IMR-90 (cell line): Measurements from ENCODE around the gene DUS3L. TPM values are rescaled to one million over a fixed set of nuclear protein-coding genes. Genes with fewer than 3 reads are reported as not detected.

Source experiments
- ATAC-seq: fragments of 200-7000 bp; cut with Tn5 transposase; 2 replicates; pipeline ENCODE4 v1.9.1; 2020; ENCODE audit warnings: low read depth, mild to moderate bottlenecking, moderate library complexity
- BruUV-seq: library from RNA; stranded (reverse); fragments of 400-500 nt; replicated peaks from 2 replicates; lab custom pipeline; 2021; lab: Mats Ljungman, UMichigan
- CTCF ChIA-PET: fragments of 300-600 bp; formaldehyde crosslinking; extraction: SDS; loops from one replicate; lab custom pipeline; 2021; ENCODE audit warnings: antibody characterized with exemption; lab: Yijun Ruan, JAX
- POLR2A ChIA-PET: fragments of 300-600 bp; sonication (Branson Sonifier 250); formaldehyde crosslinking; loops from one replicate; lab custom pipeline; 2022; ENCODE audit warnings: antibody characterized with exemption; ENCODE audit not compliant: unreplicated experiment; lab: Charles Lee
- DNase-seq: peaks from one replicate; pipeline ENCODE4 v3.0.0; 2013
- H2AFZ ChIP-seq: replicated peaks from 2 replicates; pipeline ENCODE3; 2013; ENCODE audit warnings: low read length, mild to moderate bottlenecking; ENCODE audit not compliant: poor library complexity
- H2AK5ac ChIP-seq: 2 replicates; pipeline ENCODE4 v1.6.1; 2013; ENCODE audit warnings: low read depth, low read length, inconsistent platforms
- H2AK9ac ChIP-seq: replicated peaks from 2 replicates; pipeline ENCODE3; 2013; ENCODE audit warnings: mild to moderate bottlenecking, low read depth, low read length, moderate library complexity; ENCODE audit not compliant: poor library complexity
- H2BK120ac ChIP-seq: 2 replicates; pipeline ENCODE4 v1.6.1; 2013; ENCODE audit warnings: low read depth, low read length, inconsistent platforms
- H2BK15ac ChIP-seq: 3 replicates; pipeline ENCODE4 v1.6.1; 2013; ENCODE audit warnings: low read depth, low read length, inconsistent platforms
- H2BK20ac ChIP-seq: 2 replicates; pipeline ENCODE4 v1.6.1; 2013; ENCODE audit warnings: low read depth, mild to moderate bottlenecking, inconsistent platforms, low read length, moderate library complexity
- H2BK5ac ChIP-seq: 2 replicates; pipeline ENCODE4 v1.6.1; 2013; ENCODE audit warnings: mild to moderate bottlenecking, low read depth, low read length, inconsistent platforms; ENCODE audit not compliant: poor library complexity, severe bottlenecking
- H3K14ac ChIP-seq: replicated peaks from 2 replicates; pipeline ENCODE4 v1.6.1; 2013; ENCODE audit warnings: low read depth, low read length, inconsistent platforms
- H3K18ac ChIP-seq: 2 replicates; pipeline ENCODE4 v1.6.1; 2013; ENCODE audit warnings: low read depth, low read length, control low read depth
- H3K23ac ChIP-seq: 2 replicates; pipeline ENCODE4 v1.6.1; 2013; ENCODE audit warnings: low read depth, low read length, inconsistent platforms
- H3K27ac ChIP-seq: 2 replicates; pipeline ENCODE4 v1.5.1; 2013; ENCODE audit warnings: mild to moderate bottlenecking, control low read depth, low read length; ENCODE audit not compliant: insufficient read depth
- H3K27me3 ChIP-seq: 2 replicates; pipeline ENCODE4 v1.6.1; 2013; ENCODE audit warnings: low read length; ENCODE audit not compliant: control insufficient read depth, insufficient read depth
- H3K36me3 ChIP-seq: 2 replicates; pipeline ENCODE4 v1.6.1; 2013; ENCODE audit warnings: low read length, mixed read lengths; ENCODE audit not compliant: control insufficient read depth, insufficient read depth
- H3K4ac ChIP-seq: 2 replicates; pipeline ENCODE4 v1.6.1; 2013; ENCODE audit warnings: low read depth, low read length, inconsistent platforms
- H3K4me1 ChIP-seq: 2 replicates; pipeline ENCODE4 v1.6.1; 2013; ENCODE audit warnings: low read length, mixed read lengths; ENCODE audit not compliant: control insufficient read depth, insufficient read depth
- H3K4me2 ChIP-seq: 2 replicates; pipeline ENCODE4 v1.6.1; 2013; ENCODE audit warnings: low read depth, mild to moderate bottlenecking, control low read depth, low read length, moderate library complexity
- H3K4me3 ChIP-seq: 2 replicates; pipeline ENCODE4 v1.5.1; 2013; ENCODE audit warnings: low read depth, mild to moderate bottlenecking, control low read depth, low read length, moderate library complexity; ENCODE audit not compliant: insufficient read depth
- H3K56ac ChIP-seq: 2 replicates; pipeline ENCODE4 v1.6.1; 2013; ENCODE audit warnings: low read length, inconsistent platforms; ENCODE audit not compliant: insufficient read depth; ENCODE audit errors: extremely low read depth
- H3K79me1 ChIP-seq, 2 experiments: 2 replicates each; pipeline ENCODE4 v1.6.1; 2013; ENCODE audit warnings: low read length in 2 of 2, inconsistent platforms in 1 of 2, low read depth in 1 of 2
- H3K9ac ChIP-seq: 2 replicates; pipeline ENCODE4 v1.6.1; 2013; ENCODE audit warnings: low read depth, low read length, control low read depth
- H3K9me1 ChIP-seq: 2 replicates; pipeline ENCODE4 v1.6.1; 2013; ENCODE audit warnings: low read length, inconsistent platforms; ENCODE audit not compliant: insufficient read depth
- H3K9me3 ChIP-seq: 2 replicates; pipeline ENCODE4 v1.6.1; 2013; ENCODE audit warnings: low read length; ENCODE audit not compliant: control insufficient read depth, insufficient read depth
- H4K20me1 ChIP-seq: 2 replicates; pipeline ENCODE4 v1.6.1; 2013; ENCODE audit warnings: low read length, inconsistent platforms; ENCODE audit not compliant: insufficient read depth
- H4K5ac ChIP-seq: 2 replicates; pipeline ENCODE4 v1.6.1; 2013; ENCODE audit warnings: mild to moderate bottlenecking, low read depth, low read length, control low read depth
- H4K8ac ChIP-seq, 2 experiments: 2 replicates each; pipeline ENCODE4 v1.6.1; 2013; ENCODE audit warnings: low read depth in 2 of 2, low read length in 2 of 2, control low read depth in 1 of 2, inconsistent platforms in 1 of 2
- H4K91ac ChIP-seq: 2 replicates; pipeline ENCODE4 v1.6.1; 2013; ENCODE audit warnings: low read depth, low read length, inconsistent platforms; ENCODE audit not compliant: insufficient read depth
- BHLHE40 ChIP-seq: fragments of 150-350 bp; IDR thresholded peaks from 2 replicates; pipeline ENCODE4 v1.6.1; 2016; ENCODE audit warnings: mild to moderate bottlenecking, low read depth, low read length
- CEBPB ChIP-seq: IDR thresholded peaks from 2 replicates; pipeline ENCODE4 v1.6.1; 2012; ENCODE audit warnings: low read depth, low read length, improper control_type of control experiment
- CHD1 ChIP-seq: IDR thresholded peaks from 2 replicates; pipeline ENCODE4 v1.6.1; 2012; ENCODE audit warnings: low read depth, low read length, improper control_type of control experiment
- CTCF ChIP-seq: conservative IDR thresholded peaks from 2 replicates; pipeline ENCODE4 v1.5.1; 2012; ENCODE audit warnings: mild to moderate bottlenecking, low read depth, low read length, improper control_type of control experiment
- ELK1 ChIP-seq: fragments of 150-350 bp; IDR thresholded peaks from 2 replicates; pipeline ENCODE4 v1.6.1; 2016; ENCODE audit warnings: low read depth, mild to moderate bottlenecking, low read length, moderate library complexity, borderline replicate concordance
- FOS ChIP-seq: fragments of 150-350 bp; IDR thresholded peaks from 2 replicates; pipeline ENCODE4 v1.6.1; 2016; ENCODE audit warnings: low read depth, low read length
- MAFK ChIP-seq: IDR thresholded peaks from 2 replicates; pipeline ENCODE4 v1.6.1; 2012; ENCODE audit warnings: low read depth, low read length, improper control_type of control experiment
- MAZ ChIP-seq: IDR thresholded peaks from 2 replicates; pipeline ENCODE4 v1.6.1; 2012; ENCODE audit warnings: low read depth, mild to moderate bottlenecking, low read length, improper control_type of control experiment, moderate library complexity, borderline replicate concordance
- MXI1 ChIP-seq: IDR thresholded peaks from 2 replicates; pipeline ENCODE4 v1.6.1; 2012; ENCODE audit warnings: low read depth, mild to moderate bottlenecking, low read length, moderate library complexity, borderline replicate concordance
- NFE2L2 ChIP-seq: fragments of 150-350 bp; IDR thresholded peaks from 2 replicates; pipeline ENCODE4 v1.6.1; 2016; ENCODE audit warnings: low read depth, mild to moderate bottlenecking, low read length
- POLR2A ChIP-seq: IDR thresholded peaks from 2 replicates; pipeline ENCODE4 v1.6.1; 2012; ENCODE audit warnings: mild to moderate bottlenecking, low read depth, low read length
- RAD21 ChIP-seq: IDR thresholded peaks from 2 replicates; pipeline ENCODE4 v1.6.1; 2012; ENCODE audit warnings: low read length, improper control_type of control experiment
- RCOR1 ChIP-seq: IDR thresholded peaks from 2 replicates; pipeline ENCODE4 v1.6.1; 2012; ENCODE audit warnings: mild to moderate bottlenecking, low read length, improper control_type of control experiment; ENCODE audit not compliant: insufficient replicate concordance
- RFX5 ChIP-seq: IDR thresholded peaks from 2 replicates; pipeline ENCODE4 v1.8.0; 2012; ENCODE audit warnings: low read depth, mild to moderate bottlenecking, low read length, moderate library complexity
- SMC3 ChIP-seq: fragments of 150-350 bp; IDR thresholded peaks from 2 replicates; pipeline ENCODE4 v1.6.1; 2016; ENCODE audit warnings: low read depth, mild to moderate bottlenecking, antibody characterized with exemption, low read length, moderate library complexity
- USF2 ChIP-seq: fragments of 150-350 bp; IDR thresholded peaks from 2 replicates; pipeline ENCODE4 v1.6.1; 2017; ENCODE audit warnings: mild to moderate bottlenecking, antibody characterized with exemption, low read length, low read depth
- WGBS, 2 experiments: methylation state at CpG; one replicate each; pipeline versions ENCODE4 v1.1.5 to v1.1.7; 2013; ENCODE audit warnings: missing lambda C conversion rate in 2 of 2; ENCODE audit not compliant: insufficient read length in 1 of 2; ENCODE audit errors: extremely low coverage in 2 of 2; 5-methylcytosine and 5-hydroxymethylcytosine counted together
- dilution Hi-C: fragments of 300-500 bp; cut with HindIII; formaldehyde crosslinking; loops from one replicate; pipeline ENCODE4 v1.14.3; 2018; ENCODE audit warnings: low sequenced_read_pairs; ENCODE audit not compliant: unreplicated experiment
- in situ Hi-C: fragments of 300-500 bp; cut with MboI; formaldehyde crosslinking; loops from 3 replicates; pipeline ENCODE4 v1.14.3; 2019; ENCODE audit warnings: low sequenced_read_pairs, inconsistent platforms, mixed read lengths
- intact Hi-C: fragments of 100-400 bp; cut with micrococcal nuclease; formaldehyde crosslinking; loops from 2 replicates; pipeline ENCODE4 v1.10.0; 2022
- polyA plus RNA-seq, 3 experiments: library from polyadenylated mRNA; depleted of rRNA; stranded (reverse); fragments of >200 nt; gene quantifications; 2 replicates each; pipeline ENCODE4 v1.2.3, GENCODE V29; 2012; ENCODE audit warnings: low replicate concordance in 1 of 3
- total RNA-seq: library from RNA; depleted of rRNA; stranded (reverse); fragments of >200 nt; gene quantifications from 2 replicates; pipeline ENCODE4 v1.2.3, GENCODE V29; 2012

DUS3L gene
- total and polyA plus RNA-seq, 2 of the 4 experiments (the other 2 are of a cell fraction): 12.4 to 21.3 TPM

GRCh38 chr19:5838353-5839064 is 47.5 kb upstream of the DUS3L start:
- ATAC-seq (no peak), DNase-seq (no peak)
- CTCF ChIA-PET: interaction anchor here (0.5 kb wide), 1 partner anchor 30 kb away, joined by 7 read pairs; no protein-coding TSS in a partner anchor
- in situ Hi-C loops (no loop called here), dilution Hi-C loops (no loop called here), intact Hi-C loops (no loop called here)
- peaks cover 12% of the 10 kb centered on the region; the same call in 1 of the 2 replicates for H3K27me3 ChIP-seq
- no TSS peak for BruUV-seq
- H3K79me1 ChIP-seq: no peaks in the 10 kb centered on the region
- H2BK15ac ChIP-seq: no peak overlapping the region
- H3K27ac ChIP-seq: no peak overlapping the region
- no peaks in the 10 kb centered on the region for H3K36me3 ChIP-seq
- no peak overlapping the region for H2BK120ac ChIP-seq
- H2AK5ac ChIP-seq: no peak overlapping the region
- H2BK5ac ChIP-seq: no peak overlapping the region
- POLR2A ChIA-PET: no interaction called here
- no peak overlapping the region for H4K8ac ChIP-seq
- H3K18ac ChIP-seq: no peak overlapping the region
- no peak overlapping the region for H2BK20ac ChIP-seq
- no peak overlapping the region for H3K4me2 ChIP-seq
- H3K4ac ChIP-seq: no peak overlapping the region
- H4K5ac ChIP-seq: no peak overlapping the region
- no peaks in the 10 kb centered on the region for H3K9me3 ChIP-seq
- H2AFZ ChIP-seq: no peak overlapping the region
- no peak overlapping the region for H3K4me3 ChIP-seq
- no peak overlapping the region for H3K56ac ChIP-seq
- TF ChIP-seq RFX5 (no peak), RAD21 (no peak), USF2 (no peak), NFE2L2 (no peak), RCOR1 (no peak), CTCF (no peak), MAZ (no peak), MXI1 (no peak), MAFK (no peak), ELK1 (no peak), SMC3 (no peak), POLR2A (no peak), CEBPB (no peak), CHD1 (no peak), BHLHE40 (no peak), FOS (no peak)
- H3K23ac ChIP-seq: no peak overlapping the region
- no peaks in the 10 kb centered on the region for H3K9me1 ChIP-seq
- H3K4me1 ChIP-seq: no peaks in the 10 kb centered on the region
- no peaks in the 10 kb centered on the region for H4K20me1 ChIP-seq
- H2AK9ac ChIP-seq: no peak overlapping the region
- H3K14ac ChIP-seq: no peak overlapping the region
- no peak overlapping the region for H4K91ac ChIP-seq
- 77% methylated on average over 3 of the region's 20 CpGs; no CpG with 5 or more reads in 1 of the 2 experiments for WGBS, 2 experiments
- H3K9ac ChIP-seq: no peak overlapping the region
